ENCODE data around the gene BANP.
"Not testable (repeated sequence)": the region's sequence is repeated elsewhere in the genome, so short reads cannot be mapped to it uniquely, and the experiment has no call there.

DNA sequence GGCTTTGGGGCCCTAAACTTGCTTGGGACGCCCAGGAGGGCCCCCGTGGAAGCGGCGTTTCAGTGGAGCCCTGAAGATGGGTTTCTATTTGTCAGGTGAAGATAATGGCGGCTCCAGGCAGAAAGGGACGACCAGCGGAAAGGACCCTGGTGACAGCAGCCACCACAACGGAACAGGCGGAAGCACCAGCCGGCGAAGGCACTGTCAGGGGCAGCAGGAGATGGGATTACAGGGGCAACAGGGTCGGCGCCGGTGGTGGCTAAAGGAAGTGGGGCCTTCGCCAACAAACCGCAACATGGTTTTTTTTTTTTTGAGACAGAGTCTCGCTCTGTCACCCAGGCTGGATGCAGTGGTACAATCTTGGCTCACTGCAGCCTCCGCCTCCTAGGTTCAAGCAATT lies 38.5 kb upstream of the BANP start:
- TF ChIP-seq, protein P1, sequence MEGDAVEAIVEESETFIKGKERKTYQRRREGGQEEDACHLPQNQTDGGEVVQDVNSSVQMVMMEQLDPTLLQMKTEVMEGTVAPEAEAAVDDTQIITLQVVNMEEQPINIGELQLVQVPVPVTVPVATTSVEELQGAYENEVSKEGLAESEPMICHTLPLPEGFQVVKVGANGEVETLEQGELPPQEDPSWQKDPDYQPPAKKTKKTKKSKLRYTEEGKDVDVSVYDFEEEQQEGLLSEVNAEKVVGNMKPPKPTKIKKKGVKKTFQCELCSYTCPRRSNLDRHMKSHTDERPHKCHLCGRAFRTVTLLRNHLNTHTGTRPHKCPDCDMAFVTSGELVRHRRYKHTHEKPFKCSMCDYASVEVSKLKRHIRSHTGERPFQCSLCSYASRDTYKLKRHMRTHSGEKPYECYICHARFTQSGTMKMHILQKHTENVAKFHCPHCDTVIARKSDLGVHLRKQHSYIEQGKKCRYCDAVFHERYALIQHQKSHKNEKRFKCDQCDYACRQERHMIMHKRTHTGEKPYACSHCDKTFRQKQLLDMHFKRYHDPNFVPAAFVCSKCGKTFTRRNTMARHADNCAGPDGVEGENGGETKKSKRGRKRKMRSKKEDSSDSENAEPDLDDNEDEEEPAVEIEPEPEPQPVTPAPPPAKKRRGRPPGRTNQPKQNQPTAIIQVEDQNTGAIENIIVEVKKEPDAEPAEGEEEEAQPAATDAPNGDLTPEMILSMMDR (IDR thresholded peaks at IDR 0.05): not testable (repeated sequence)
- not testable (repeated sequence) for TF ChIP-seq POLR2A (IDR thresholded peaks at IDR 0.05); POLR2AphosphoS5 (IDR thresholded peaks at IDR 0.05; ENCODE audit: insufficient read depth in 1 of 2, low read depth in 1 of 2)
